ENCODE measurements around the gene SLC38A8.
A peak's percentile ranks its signal among the peaks of the same experiment; 100 is the strongest.

The SLC38A8 gene

GRCh38 chr16:84042308-84042878 lies at the start of gene SLC38A8:
SLC38A8 (minus strand) TSS chr16:84042795; CDS start chr16:84042157, 638 bp downstream.
- no peak for DNase-seq

- DNase-seq, result no peak
Observed at GRCh38 chr16:84091460-84091859, 48.9 kb upstream of the SLC38A8 start.

GRCh38 chr16:84090211-84090610 lies 47.6 kb upstream of the SLC38A8 start:
- no peak for DNase-seq

DNA sequence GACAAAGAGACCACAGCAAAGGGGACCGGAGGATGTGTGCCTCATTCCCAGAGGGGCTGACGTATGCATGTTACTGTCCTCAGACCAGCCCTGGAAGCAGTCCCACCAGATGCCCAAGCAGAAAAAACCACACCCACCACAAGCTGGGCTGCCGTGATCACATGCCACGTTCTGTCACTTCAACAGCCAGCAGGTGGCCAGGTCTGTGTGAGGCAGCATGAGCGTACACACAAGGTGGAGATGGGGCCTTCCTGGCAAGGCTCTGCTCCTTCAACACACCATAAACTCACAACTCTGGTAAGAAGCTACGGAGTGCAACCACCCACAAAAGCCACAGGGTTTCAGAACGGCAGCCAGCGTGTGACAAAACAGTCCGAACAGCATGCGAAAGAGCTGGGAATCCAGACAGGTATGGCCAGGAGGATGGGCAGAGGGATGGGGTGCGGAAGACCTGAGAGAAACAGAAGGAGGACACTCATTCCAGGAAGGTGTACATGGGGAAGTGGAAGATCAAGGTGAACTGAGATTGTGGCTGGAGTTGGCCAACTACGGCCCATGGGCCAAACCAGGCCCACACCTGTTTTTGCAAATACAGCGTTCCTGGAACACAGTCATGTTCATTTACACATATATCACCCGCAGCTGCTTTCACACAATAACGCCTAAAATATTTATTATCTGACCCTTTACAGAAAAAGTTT lies 46.2 kb upstream of the SLC38A8 start:
- no peak for DNase-seq

DNA sequence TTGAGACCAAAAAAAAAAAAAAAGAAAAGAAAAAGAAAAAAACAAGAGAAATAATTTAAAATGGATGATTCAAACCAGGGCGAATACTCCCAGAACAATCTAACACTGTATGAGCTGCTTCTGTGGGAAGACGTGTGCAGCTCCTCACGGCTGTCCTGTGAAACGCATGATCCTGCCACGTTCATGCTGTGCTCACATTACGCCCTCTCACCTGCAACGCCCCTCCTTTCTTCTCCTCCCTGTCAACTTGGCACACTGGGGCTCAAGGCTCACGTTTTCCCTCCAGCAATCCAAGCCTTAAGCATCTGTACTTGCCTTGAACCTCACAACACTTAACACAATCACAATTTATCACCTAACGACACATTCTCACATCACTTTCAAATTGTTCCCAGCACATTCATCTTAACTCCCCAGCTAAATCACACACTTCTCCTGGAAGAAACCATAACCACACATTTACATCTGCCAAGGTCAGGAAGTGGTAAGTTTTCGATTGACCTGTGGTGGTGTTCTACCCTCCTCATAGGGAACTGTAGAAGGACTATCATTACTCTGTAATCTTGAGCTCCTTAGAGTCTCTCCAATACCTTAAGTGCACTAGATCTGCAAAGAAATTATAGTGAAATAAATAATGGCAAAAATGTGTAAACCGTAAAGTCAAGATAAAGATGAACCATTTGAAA lies 45.0 kb upstream of the SLC38A8 start:
- DNase-seq, result no peak

GRCh38 chr16:84087001-84087400 lies 44.4 kb upstream of the SLC38A8 start:
- no peak for DNase-seq

DNA sequence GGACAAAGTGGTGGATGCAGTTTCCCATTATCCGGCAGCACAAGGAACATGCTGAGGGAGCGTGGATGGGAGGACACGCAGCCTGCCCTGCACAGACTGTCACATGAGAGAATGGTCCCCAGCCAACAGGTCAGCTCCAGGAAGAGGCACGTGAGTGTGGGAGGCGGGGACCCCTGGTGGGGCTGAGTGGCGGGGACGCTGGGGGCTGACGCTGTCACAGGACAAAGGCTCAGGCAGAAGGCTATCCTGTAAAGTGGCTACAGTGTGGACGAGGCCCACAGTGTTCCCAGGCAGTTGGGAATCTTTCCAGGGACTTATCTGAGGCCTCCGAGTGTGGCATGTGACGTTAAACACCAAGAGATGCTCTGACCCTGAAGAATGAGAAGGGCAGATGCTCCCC lies 43.7 kb upstream of the SLC38A8 start:
- no peak for DNase-seq

DNA sequence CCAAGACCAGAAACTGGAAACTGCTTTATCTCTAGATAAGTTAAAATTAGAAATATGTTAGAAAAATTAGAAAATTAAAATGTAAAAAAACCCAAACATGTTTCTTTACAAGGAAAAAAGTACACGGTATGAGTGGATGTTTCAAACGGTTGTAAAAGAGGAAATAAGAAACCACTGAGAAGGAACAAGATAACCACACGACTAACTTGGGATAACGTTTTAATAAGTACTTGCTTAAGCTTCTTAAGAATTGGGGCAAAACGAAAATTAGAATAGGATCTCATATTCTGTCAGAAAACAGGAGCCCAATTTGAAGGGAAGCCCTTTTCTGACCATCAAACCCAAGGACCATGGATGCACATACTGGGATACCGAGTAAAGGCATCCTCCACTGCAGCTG lies 43.2 kb upstream of the SLC38A8 start:
- peak; percentile 70 for DNase-seq

GRCh38 chr16:84085271-84085667 lies 42.7 kb upstream of the SLC38A8 start:
- no peak for DNase-seq

- peak; percentile 46 for DNase-seq
Observed at GRCh38 chr16:84084570-84085270, 42.1 kb upstream of the SLC38A8 start.

DNA sequence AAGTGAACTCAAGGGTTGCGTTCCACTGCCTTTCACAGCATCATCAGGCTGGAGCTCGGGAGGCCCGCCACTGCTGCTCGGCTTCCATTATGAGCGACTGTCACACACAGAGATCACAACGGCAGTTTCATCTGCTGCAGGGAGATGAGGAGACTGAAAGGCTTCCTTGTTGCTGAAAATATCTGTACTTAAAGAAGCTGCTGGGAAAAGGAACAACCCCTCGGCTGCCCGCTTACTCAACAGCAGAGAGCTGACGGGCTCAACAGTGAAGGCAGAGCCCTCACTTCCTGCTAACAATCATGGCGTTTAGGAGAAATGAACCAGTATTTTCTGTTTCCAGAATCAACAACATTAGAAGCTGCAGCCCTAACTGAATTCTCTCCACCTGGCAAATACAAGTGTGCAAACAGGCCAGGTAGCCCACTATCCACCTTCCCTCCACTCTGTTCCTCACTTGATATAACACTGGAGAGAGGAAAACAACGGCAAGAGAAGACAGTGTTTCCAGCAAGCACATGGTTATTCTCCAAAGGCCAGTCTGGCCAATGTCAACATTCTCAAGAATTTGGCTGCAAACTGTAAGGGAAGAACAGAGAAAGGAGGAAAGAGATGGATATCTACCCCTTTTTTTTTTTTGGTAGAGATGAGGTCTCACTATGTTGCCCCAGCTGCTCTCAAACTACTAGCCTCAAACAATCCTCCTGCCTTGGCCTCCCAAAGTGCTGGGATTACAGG lies 40.4 kb upstream of the SLC38A8 start:
- peak; percentile 69 for DNase-seq

GRCh38 chr16:84082110-84082509 lies 39.5 kb upstream of the SLC38A8 start:
- DNase-seq, result no peak

- no peak for DNase-seq
Observed at GRCh38 chr16:84081446-84081989, 38.9 kb upstream of the SLC38A8 start.

DNA sequence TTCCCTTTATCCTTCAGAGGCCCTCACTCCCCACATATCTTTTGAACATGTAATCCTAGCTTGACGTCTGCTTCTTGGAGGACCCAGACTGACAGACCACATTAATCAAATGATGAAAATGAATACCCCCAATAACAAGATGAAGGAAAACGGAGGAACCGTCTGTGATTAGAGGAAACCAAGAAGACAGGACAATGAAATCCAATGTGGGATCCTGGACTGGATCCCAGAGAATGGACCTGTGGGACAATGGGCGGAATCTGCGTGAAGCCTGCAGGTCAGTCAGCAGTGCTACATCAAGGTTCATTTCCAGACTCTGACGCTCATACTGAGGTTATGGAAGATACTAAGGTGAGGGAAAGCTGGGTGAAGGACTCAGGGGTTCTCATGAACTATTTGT lies 38.2 kb upstream of the SLC38A8 start:
- DNase-seq, result no peak

DNA sequence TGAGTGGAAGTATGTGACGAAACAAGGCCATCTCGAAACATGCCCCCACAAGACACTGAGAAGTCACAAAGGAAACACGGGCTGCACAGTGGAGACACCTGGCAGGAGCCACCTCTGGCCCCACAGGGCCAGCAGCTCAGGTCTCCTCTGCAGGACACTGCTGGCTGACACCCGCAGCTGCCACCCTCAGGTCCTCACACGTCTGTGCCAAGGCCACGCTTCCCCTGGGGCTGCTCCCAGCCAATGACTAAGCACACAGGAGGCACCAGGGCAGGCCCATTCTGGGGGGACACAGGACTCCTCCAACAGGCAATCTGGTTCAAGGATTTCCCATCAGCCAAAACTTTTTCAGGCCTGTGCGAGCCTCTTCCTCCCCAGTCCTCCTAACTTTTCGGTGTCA lies 37.8 kb upstream of the SLC38A8 start:
- no peak for DNase-seq

- no peak for DNase-seq
Observed at GRCh38 chr16:84079664-84080063, 37.1 kb upstream of the SLC38A8 start.

GRCh38 chr16:84075376-84075775 lies 32.8 kb upstream of the SLC38A8 start:
- no peak for DNase-seq

DNA sequence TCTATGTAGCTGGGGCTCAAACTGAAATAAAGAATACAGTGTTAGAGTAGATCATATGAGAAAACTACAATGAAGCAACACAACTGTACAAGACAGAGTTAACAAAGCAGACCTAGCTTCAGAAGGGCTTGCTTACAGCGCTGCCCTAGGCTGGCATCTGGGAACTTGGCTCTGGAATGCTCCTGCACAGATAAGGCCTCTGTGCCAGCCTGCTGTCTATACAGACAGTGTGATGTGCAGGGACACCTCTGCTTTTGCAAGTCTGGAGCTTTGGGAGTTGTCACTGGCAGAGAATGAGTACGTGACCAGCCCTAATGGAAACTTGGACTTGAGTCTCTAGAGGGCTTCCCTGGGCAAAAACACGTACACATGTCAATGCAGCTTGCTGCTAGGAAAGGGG lies 32.1 kb upstream of the SLC38A8 start:
- no peak for DNase-seq

DNA sequence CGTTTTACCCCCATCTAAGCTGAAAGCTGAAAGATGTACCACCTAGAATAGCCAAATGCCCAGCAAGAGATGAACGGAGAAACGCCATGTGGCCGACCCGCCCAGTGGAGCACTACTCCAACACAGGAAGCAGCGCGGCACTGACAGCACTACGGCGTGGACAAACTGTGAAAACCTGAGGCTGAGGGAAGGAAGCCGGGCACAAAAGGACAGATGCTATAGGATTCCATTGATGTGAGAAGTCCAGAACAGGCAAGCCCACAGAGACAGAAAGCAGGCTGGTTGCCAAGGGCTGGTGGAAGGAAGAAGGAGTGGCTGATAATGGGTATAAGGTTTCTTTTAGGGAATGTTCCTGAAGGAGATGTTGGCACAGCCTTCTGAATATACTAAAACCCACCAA lies 29.4 kb upstream of the SLC38A8 start:
- DNase-seq, result no peak

- DNase-seq, result no peak
Observed at GRCh38 chr16:84071121-84071520, 28.5 kb upstream of the SLC38A8 start.

- DNase-seq, result peak; percentile 90
Observed at GRCh38 chr16:84069540-84069939, 26.9 kb upstream of the SLC38A8 start.

GRCh38 chr16:84068783-84069462 lies 26.3 kb upstream of the SLC38A8 start:
- DNase-seq, result peak; percentile 67
